Endodermal cell (in vitro differentiated cells): ENCODE measurements around the gene FRAT1. TPM values are rescaled to one million over a fixed set of nuclear protein-coding genes. Genes with fewer than 3 reads are reported as not detected.

ENCODE experiments used
- DNase-seq: peaks from one replicate; pipeline ENCODE4 v3.0.0-alpha.2; 2017
- H3K27ac ChIP-seq: 2 replicates; pipeline ENCODE4 v1.5.1; 2013; ENCODE audit warnings: mild to moderate bottlenecking, low read depth, low read length, moderate library complexity
- H3K27me3 ChIP-seq: 2 replicates; pipeline ENCODE4 v1.6.1; 2013; ENCODE audit warnings: mild to moderate bottlenecking, low read length, moderate library complexity; ENCODE audit not compliant: insufficient read depth, control insufficient read depth, poor library complexity, severe bottlenecking
- H3K36me3 ChIP-seq: 2 replicates; pipeline ENCODE4 v1.7.0; 2013; ENCODE audit warnings: mild to moderate bottlenecking, low read length, moderate library complexity; ENCODE audit not compliant: control insufficient read depth, insufficient read depth
- H3K4me1 ChIP-seq: one replicate; pipeline ENCODE4 v1.7.0; 2013; ENCODE audit warnings: low read length; ENCODE audit not compliant: control insufficient read depth, insufficient read depth
- H3K4me3 ChIP-seq: 2 replicates; pipeline ENCODE4 v1.5.1; 2013; ENCODE audit warnings: mild to moderate bottlenecking, low read length, moderate library complexity
- H3K9ac ChIP-seq: 2 replicates; pipeline ENCODE4 v1.6.1; 2013; ENCODE audit warnings: mild to moderate bottlenecking, low read length, moderate library complexity; ENCODE audit not compliant: poor library complexity, severe bottlenecking; ENCODE audit errors: extremely low read depth
- H3K9me3 ChIP-seq: 2 replicates; pipeline ENCODE4 v1.6.1; 2013; ENCODE audit warnings: mild to moderate bottlenecking, low read length, moderate library complexity; ENCODE audit not compliant: control insufficient read depth
- H3K27ac Mint-ChIP-seq: 2 replicates; pipeline ENCODE4 v1.8.0; 2020; ENCODE audit warnings: mixed read lengths
- H3K27me3 Mint-ChIP-seq: 2 replicates; pipeline ENCODE4 v1.8.0; 2021; ENCODE audit warnings: mild to moderate bottlenecking, mixed read lengths; ENCODE audit not compliant: insufficient read depth
- H3K36me3 Mint-ChIP-seq: 2 replicates; pipeline ENCODE4 v1.8.0; 2020; ENCODE audit warnings: low read depth, mixed read lengths
- H3K4me1 Mint-ChIP-seq: 2 replicates; pipeline ENCODE4 v1.8.0; 2020; ENCODE audit warnings: mixed read lengths
- H3K4me3 Mint-ChIP-seq: 2 replicates; pipeline ENCODE4 v1.8.0; 2020; ENCODE audit warnings: mild to moderate bottlenecking, moderate library complexity, mixed read lengths
- H3K9me3 Mint-ChIP-seq: 2 replicates; pipeline ENCODE4 v1.8.0; 2020; ENCODE audit warnings: mild to moderate bottlenecking, mixed read lengths
- CTCF ChIP-seq: fragments of 200-600 bp; sonication (generic); conservative IDR thresholded peaks from 2 replicates; pipeline ENCODE4 v1.5.0; 2021; ENCODE audit warnings: antibody characterized with exemption, mild to moderate bottlenecking
- WGBS, 2 experiments: methylation state at CpG; one replicate each; pipeline versions ENCODE4 v1.1.5 to v1.1.7; 2013; ENCODE audit warnings: missing lambda C conversion rate in 2 of 2, mixed read lengths in 1 of 2; ENCODE audit not compliant: insufficient coverage in 1 of 2, insufficient read length in 1 of 2; 5-methylcytosine and 5-hydroxymethylcytosine counted together
- total RNA-seq, 2 donors: library from RNA; stranded (reverse); fragmentation: NEBNext Ultra II Directional in 1 of 2; extraction: Animal tissue kit (Norgen Biotek cat#: 25700) in 1 of 2; gene quantifications; 2 replicates in 1 of 2; 3 replicates in 1 of 2; pipeline ENCODE4 v1.2.1, GENCODE V29; 2021

FRAT1 gene
- total RNA-seq, 2 donors from 2014 or later, result 6.5 to 7.3 TPM

- Histone ChIP-seq H3K36me3 (peaks cover 3% of the 10 kb centered on the region), H3K27me3 (no peaks in the 10 kb centered on the region), H3K4me3 (peak overlapping the region; percentile 87), H3K9ac (no peak overlapping the region), H3K4me1 (peaks cover 6% of the 10 kb centered on the region), H3K9me3 (no peaks in the 10 kb centered on the region), H3K27ac (no peak overlapping the region)
- 67 to 100% methylated on average over 1 to 6 of the region's 6 CpGs for WGBS, 2 experiments
- Mint-ChIP-seq H3K36me3 (peaks cover 16% of the 10 kb centered on the region), H3K27me3 (peaks cover 9% of the 10 kb centered on the region), H3K27ac (peak overlapping the region; percentile 37), H3K9me3 (no peaks in the 10 kb centered on the region), H3K4me3 (peak overlapping the region; percentile 80), H3K4me1 (peaks cover 49% of the 10 kb centered on the region)
- no peak for DNase-seq
- no peak for TF ChIP-seq CTCF
Measured at GRCh38 chr10:97331153-97331703, 12.2 kb downstream of the FRAT1 start.

DNA sequence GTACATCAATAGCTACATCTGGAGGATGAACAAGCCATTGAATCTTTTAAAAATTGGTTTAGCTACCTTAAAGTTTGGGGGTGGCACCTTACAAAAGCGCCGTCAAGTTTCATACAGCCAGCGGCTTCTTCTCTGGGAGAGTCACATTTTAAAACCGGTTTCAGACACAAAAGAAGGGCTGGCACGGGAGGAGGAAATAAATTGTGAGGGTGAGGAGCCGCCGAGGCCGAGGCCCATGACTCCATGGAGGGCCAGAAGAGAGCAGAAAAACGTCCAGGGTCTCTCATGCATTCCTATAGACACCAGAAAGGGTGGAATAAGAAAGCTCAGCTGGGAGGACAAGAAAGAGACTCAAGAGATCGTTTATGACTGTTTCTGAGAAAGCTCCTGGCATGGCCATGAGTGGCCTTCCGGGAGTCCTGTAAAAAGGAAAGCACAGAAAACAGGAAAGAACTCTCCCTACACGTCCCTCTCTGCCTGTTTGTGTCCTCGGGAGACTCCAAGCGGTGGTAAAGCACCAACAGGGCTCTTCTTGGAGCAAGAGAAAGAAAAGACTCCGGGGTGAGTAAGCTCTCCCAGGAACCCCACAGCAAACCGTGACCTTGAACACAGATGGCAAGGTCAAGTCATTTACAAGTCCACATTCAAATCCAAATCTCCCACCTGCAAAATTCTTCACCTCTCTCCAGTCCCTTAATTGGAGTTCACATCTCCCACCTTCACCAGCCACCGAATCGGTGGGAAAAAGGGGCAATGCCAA, 13.7 kb downstream of the FRAT1 start:
- WGBS, 2 experiments, result 6 to 12% methylated on average over 15 to 18 of the region's 18 CpGs

GRCh38 chr10:97333351-97333600, 14.2 kb downstream of the FRAT1 start:
- Histone ChIP-seq H3K27me3 (peaks cover 8% of the 10 kb centered on the region), H3K4me3 (peak overlapping the region; percentile 87), H3K36me3 (peaks cover 3% of the 10 kb centered on the region), H3K9ac (peak overlapping the region; percentile 91), H3K27ac (no peak overlapping the region), H3K4me1 (peaks cover 10% of the 10 kb centered on the region), H3K9me3 (no peaks in the 10 kb centered on the region)
- Mint-ChIP-seq H3K27ac (peak overlapping the region; percentile 97), H3K9me3 (no peaks in the 10 kb centered on the region), H3K36me3 (peaks cover 16% of the 10 kb centered on the region), H3K4me1 (peaks cover 56% of the 10 kb centered on the region), H3K4me3 (peak overlapping the region; percentile 80), H3K27me3 (peaks cover 15% of the 10 kb centered on the region)
- peak; percentile 79 for DNase-seq
- TF ChIP-seq CTCF, result peak; percentile 54
- WGBS, 2 experiments, result 0% methylated on average over 3 to 7 of the region's 7 CpGs

More for the DNA sequence above, 13.7 kb downstream of the FRAT1 start:
- no peak for TF ChIP-seq CTCF
- peaks cover 3% of the 10 kb centered on the region for H3K27me3 ChIP-seq
- H3K27ac Mint-ChIP-seq, result peak overlapping the region; percentile 97
- peak overlapping the region; percentile 87 for H3K4me3 ChIP-seq
- peak overlapping the region; percentile 91 for H3K9ac ChIP-seq
- H3K27me3 Mint-ChIP-seq, result peaks cover 9% of the 10 kb centered on the region
- H3K36me3 Mint-ChIP-seq, result peaks cover 16% of the 10 kb centered on the region
- peaks cover 57% of the 10 kb centered on the region for H3K4me1 Mint-ChIP-seq
- peaks cover 6% of the 10 kb centered on the region for H3K4me1 ChIP-seq
- H3K4me3 Mint-ChIP-seq, result peak overlapping the region; percentile 80
- no peaks in the 10 kb centered on the region for H3K9me3 Mint-ChIP-seq
- peak; percentile 76 for DNase-seq
- H3K36me3 ChIP-seq, result peaks cover 3% of the 10 kb centered on the region
- no peak overlapping the region for H3K27ac ChIP-seq
- no peaks in the 10 kb centered on the region for H3K9me3 ChIP-seq
